ENCODE data around the gene TPCN1. TPM values are rescaled to one million over a fixed set of nuclear protein-coding genes. Genes with fewer than 3 reads are reported as not detected.

The TPCN1 gene
- polyA plus RNA-seq, 1 of the 3 experiments (the other 2 are of a cell fraction), result 15.7 TPM

DNA sequence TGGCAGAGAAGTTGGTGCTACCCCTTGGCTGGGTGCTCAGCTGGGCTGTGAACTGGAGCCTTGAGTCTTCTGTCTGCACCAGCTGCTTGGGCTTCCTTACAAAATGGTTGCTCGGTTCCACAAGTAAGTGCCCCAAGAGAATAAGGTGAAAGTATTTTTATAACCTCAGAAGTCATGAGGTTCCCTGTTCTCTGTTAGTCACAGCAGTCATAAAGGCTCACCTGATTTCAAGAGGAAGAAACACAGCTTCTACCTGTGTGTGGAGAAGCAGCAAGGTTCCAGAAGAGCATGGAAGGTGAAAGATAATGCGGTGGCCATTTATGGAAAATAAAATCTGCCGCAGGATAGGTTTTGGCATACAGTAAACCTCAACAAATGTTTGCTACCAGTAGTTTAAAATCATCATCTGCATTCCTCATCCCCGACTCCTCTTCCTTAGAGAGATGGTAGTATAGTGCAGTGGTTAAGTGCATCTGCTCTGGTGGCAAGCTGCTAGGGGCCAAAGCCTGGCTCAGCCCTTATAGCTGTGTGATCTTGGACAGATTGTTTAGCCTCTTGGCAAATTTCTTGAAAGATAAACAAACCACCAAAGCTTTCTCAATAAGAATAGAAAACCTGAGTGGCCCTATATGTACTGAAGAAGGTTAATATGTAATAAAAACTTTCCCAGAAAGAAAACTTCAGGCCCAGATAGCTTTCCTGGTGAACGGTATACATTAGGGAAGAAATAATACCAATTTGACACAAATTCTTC is 32.4 kb downstream of the TPCN1 start:
- Histone ChIP-seq H3K4me3 (ENCODE audit: low read depth in 2 of 2, low read length in 1 of 2) (no peak overlapping the region), H3K9ac (no peak overlapping the region), H3K36me3 (replicated peaks in 1 of 2; ENCODE audit: control insufficient read depth in 1 of 2, insufficient read depth in 2 of 2, low read length in 1 of 2) (peaks cover 2 to 5% of the 10 kb centered on the region in 2 experiments), H2AFZ (ENCODE audit: low read depth) (no peak overlapping the region), H4K20me1 (ENCODE audit: insufficient read depth) (no peaks in the 10 kb centered on the region), H3K9me3 (no peaks in the 10 kb centered on the region), H3F3A (replicated peaks; ENCODE audit: insufficient read depth) (no peaks in the 10 kb centered on the region), H3K27me3 (ENCODE audit: insufficient read depth) (no peaks in the 10 kb centered on the region), H3K9me2 (no peaks in the 10 kb centered on the region), H3K27ac (ENCODE audit: low read depth in 2 of 2, low read length in 1 of 2) (no peak overlapping the region), H3K4me2 (no peak overlapping the region), H3K79me2 (ENCODE audit: insufficient read depth) (no peaks in the 10 kb centered on the region), H3K4me1 (ENCODE audit: control insufficient read depth in 1 of 2, insufficient read depth in 2 of 2, low read depth in 1 of 2, low read length in 1 of 2) (peaks cover 0 to 8% of the 10 kb centered on the region in 2 experiments; a peak in 1 of 4 replicates)
- no peak for TF ChIP-seq GATA2 (CRISPR knock-in tag; IDR thresholded peaks at IDR 0.05)
- TF ChIP-seq, protein P1, sequence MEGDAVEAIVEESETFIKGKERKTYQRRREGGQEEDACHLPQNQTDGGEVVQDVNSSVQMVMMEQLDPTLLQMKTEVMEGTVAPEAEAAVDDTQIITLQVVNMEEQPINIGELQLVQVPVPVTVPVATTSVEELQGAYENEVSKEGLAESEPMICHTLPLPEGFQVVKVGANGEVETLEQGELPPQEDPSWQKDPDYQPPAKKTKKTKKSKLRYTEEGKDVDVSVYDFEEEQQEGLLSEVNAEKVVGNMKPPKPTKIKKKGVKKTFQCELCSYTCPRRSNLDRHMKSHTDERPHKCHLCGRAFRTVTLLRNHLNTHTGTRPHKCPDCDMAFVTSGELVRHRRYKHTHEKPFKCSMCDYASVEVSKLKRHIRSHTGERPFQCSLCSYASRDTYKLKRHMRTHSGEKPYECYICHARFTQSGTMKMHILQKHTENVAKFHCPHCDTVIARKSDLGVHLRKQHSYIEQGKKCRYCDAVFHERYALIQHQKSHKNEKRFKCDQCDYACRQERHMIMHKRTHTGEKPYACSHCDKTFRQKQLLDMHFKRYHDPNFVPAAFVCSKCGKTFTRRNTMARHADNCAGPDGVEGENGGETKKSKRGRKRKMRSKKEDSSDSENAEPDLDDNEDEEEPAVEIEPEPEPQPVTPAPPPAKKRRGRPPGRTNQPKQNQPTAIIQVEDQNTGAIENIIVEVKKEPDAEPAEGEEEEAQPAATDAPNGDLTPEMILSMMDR (IDR thresholded peaks at IDR 0.05), result no peak
- no peak for TF ChIP-seq MXI1 (IDR thresholded peaks at IDR 0.05; ENCODE audit: low read depth, low read length)
- TF ChIP-seq RFX5 (IDR thresholded peaks at IDR 0.05; ENCODE audit: low read length), result no peak
- no peak for DNase-seq
- WGBS (ENCODE audit: low lambda C conversion rate), result 91% methylated on average over 5 of the region's 5 CpGs
- POLR2A ChIA-PET, result no interaction called here
- CTCF ChIA-PET, result interaction anchor here (0.9 kb wide), 1 partner anchor 9 kb away, joined by 3 read pairs; no protein-coding TSS in a partner anchor

DNA sequence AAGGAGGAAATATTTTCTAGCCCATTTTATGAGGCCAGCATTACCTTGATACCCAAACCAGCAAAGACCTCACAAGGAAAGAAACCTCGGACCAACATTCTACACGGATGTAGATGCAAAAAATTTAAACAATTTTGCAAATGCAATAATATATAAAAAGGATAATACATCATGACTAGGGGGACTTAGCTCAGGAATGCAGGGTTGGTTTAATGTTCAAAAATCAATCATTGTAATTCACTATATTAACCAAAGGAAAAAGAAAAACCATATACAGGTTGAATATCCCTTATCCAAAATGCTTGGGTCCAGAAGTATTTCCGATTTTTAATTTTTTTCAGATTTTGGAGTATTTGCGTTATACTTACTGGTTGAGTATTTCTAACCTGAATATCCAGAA is 33.0 kb downstream of the TPCN1 start:
- no peaks in the 10 kb centered on the region for H3K9me2 ChIP-seq
- peaks cover 2 to 5% of the 10 kb centered on the region in 2 experiments for H3K36me3 ChIP-seq (replicated peaks in 1 of 2; ENCODE audit: control insufficient read depth in 1 of 2, insufficient read depth in 2 of 2, low read length in 1 of 2)
- POLR2A ChIA-PET, result no interaction called here
- H3K9ac ChIP-seq, result no peak overlapping the region
- no peak overlapping the region for H3K4me2 ChIP-seq
- H3K27me3 ChIP-seq (ENCODE audit: insufficient read depth), result no peaks in the 10 kb centered on the region
- no peak overlapping the region for H2AFZ ChIP-seq (ENCODE audit: low read depth)
- CTCF ChIA-PET, result interaction anchor here (0.9 kb wide), 1 partner anchor 9 kb away, joined by 3 read pairs; no protein-coding TSS in a partner anchor
- H3F3A ChIP-seq (replicated peaks; ENCODE audit: insufficient read depth), result no peaks in the 10 kb centered on the region
- WGBS (ENCODE audit: low lambda C conversion rate), result 91% methylated on average over 4 of the region's 4 CpGs
- no peak overlapping the region for H3K4me3 ChIP-seq (ENCODE audit: low read depth in 2 of 2, low read length in 1 of 2)
- H3K27ac ChIP-seq (ENCODE audit: low read depth in 2 of 2, low read length in 1 of 2), result no peak overlapping the region
- H3K4me1 ChIP-seq (ENCODE audit: control insufficient read depth in 1 of 2, insufficient read depth in 2 of 2, low read depth in 1 of 2, low read length in 1 of 2), result peaks cover 0 to 12% of the 10 kb centered on the region in 2 experiments; a peak in 2 of 4 replicates
- no peaks in the 10 kb centered on the region for H3K79me2 ChIP-seq (ENCODE audit: insufficient read depth)
- no peaks in the 10 kb centered on the region for H4K20me1 ChIP-seq (ENCODE audit: insufficient read depth)
- no peaks in the 10 kb centered on the region for H3K9me3 ChIP-seq
- no peak for DNase-seq
- TF ChIP-seq RCOR1 (IDR thresholded peaks at IDR 0.05; ENCODE audit: low read length) (no peak), MEF2A (IDR thresholded peaks at IDR 0.05; ENCODE audit: borderline replicate concordance, low read depth) (no peak), FOXM1 (IDR thresholded peaks at IDR 0.05; ENCODE audit: low read depth) (no peak), CHD2 (IDR thresholded peaks at IDR 0.05; ENCODE audit: low read length, partially characterized antibody) (no peak), POLR2AphosphoS5 (IDR thresholded peaks at IDR 0.05; ENCODE audit: low read depth, low read length) (no peak)
- TF ChIP-seq, protein P2, sequence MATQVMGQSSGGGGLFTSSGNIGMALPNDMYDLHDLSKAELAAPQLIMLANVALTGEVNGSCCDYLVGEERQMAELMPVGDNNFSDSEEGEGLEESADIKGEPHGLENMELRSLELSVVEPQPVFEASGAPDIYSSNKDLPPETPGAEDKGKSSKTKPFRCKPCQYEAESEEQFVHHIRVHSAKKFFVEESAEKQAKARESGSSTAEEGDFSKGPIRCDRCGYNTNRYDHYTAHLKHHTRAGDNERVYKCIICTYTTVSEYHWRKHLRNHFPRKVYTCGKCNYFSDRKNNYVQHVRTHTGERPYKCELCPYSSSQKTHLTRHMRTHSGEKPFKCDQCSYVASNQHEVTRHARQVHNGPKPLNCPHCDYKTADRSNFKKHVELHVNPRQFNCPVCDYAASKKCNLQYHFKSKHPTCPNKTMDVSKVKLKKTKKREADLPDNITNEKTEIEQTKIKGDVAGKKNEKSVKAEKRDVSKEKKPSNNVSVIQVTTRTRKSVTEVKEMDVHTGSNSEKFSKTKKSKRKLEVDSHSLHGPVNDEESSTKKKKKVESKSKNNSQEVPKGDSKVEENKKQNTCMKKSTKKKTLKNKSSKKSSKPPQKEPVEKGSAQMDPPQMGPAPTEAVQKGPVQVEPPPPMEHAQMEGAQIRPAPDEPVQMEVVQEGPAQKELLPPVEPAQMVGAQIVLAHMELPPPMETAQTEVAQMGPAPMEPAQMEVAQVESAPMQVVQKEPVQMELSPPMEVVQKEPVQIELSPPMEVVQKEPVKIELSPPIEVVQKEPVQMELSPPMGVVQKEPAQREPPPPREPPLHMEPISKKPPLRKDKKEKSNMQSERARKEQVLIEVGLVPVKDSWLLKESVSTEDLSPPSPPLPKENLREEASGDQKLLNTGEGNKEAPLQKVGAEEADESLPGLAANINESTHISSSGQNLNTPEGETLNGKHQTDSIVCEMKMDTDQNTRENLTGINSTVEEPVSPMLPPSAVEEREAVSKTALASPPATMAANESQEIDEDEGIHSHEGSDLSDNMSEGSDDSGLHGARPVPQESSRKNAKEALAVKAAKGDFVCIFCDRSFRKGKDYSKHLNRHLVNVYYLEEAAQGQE (IDR thresholded peaks at IDR 0.05; ENCODE audit: low read depth, low read length), result no peak
- TF ChIP-seq, protein P3, sequence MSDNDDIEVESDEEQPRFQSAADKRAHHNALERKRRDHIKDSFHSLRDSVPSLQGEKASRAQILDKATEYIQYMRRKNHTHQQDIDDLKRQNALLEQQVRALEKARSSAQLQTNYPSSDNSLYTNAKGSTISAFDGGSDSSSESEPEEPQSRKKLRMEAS (IDR thresholded peaks at IDR 0.05; ENCODE audit: low read depth), result no peak
